Glomerular visceral epithelial cell (primary cell): Measurements from ENCODE around the gene CAPN2.
"Not testable (repeated sequence)": the region's sequence is repeated elsewhere in the genome, so short reads cannot be mapped to it uniquely, and the experiment has no call there.

Experiments
- DNase-seq: peaks from one replicate; pipeline ENCODE4 v3.0.0-alpha.2; 2016; ENCODE audit errors: extremely low spot score

Gene CAPN2

GRCh38 chr1:223788746-223789415 lies 76.5 kb downstream of the CAPN2 start:
- DNase-seq = no peak

GRCh38 chr1:223792046-223792445 lies 79.7 kb downstream of the CAPN2 start:
- no peak for DNase-seq

GRCh38 chr1:223793716-223794115 lies 81.4 kb downstream of the CAPN2 start:
- no peak for DNase-seq

GRCh38 chr1:223794136-223794880 lies 82.0 kb downstream of the CAPN2 start:
- DNase-seq = no peak

- DNase-seq = no peak
These were observed 83.9 kb downstream of the CAPN2 start for GRCh38 chr1:223796210-223796609.

- DNase-seq = no peak
These were observed 89.7 kb downstream of the CAPN2 start for GRCh38 chr1:223802032-223802431.

GRCh38 chr1:223802602-223803001 lies 90.3 kb downstream of the CAPN2 start:
- DNase-seq = no peak

- DNase-seq = no peak
These were observed 90.9 kb downstream of the CAPN2 start for GRCh38 chr1:223803211-223803610.

- peak; percentile 48 for DNase-seq
These were observed 97.6 kb downstream of the CAPN2 start for GRCh38 chr1:223809905-223810304.

- peak; percentile 18 for DNase-seq
These were observed 98.2 kb downstream of the CAPN2 start for GRCh38 chr1:223810586-223810985.

- peak; percentile 49 for DNase-seq
These were observed 99.3 kb downstream of the CAPN2 start for GRCh38 chr1:223811634-223812101.

GRCh38 chr1:223813645-223814044 lies 101.3 kb downstream of the CAPN2 start:
- DNase-seq = no peak

- DNase-seq = no peak
These were observed 102.9 kb downstream of the CAPN2 start for GRCh38 chr1:223815020-223815853.

GRCh38 chr1:223815865-223816264 lies 103.5 kb downstream of the CAPN2 start:
- peak; percentile 52 for DNase-seq

- not testable (repeated sequence) for DNase-seq
These were observed 104.9 kb downstream of the CAPN2 start for GRCh38 chr1:223817265-223817664.

- no peak for DNase-seq
These were observed 107.6 kb downstream of the CAPN2 start for GRCh38 chr1:223819730-223820514.

- DNase-seq = no peak
These were observed 108.1 kb downstream of the CAPN2 start for GRCh38 chr1:223820515-223820858.

GRCh38 chr1:223820971-223821370 lies 108.6 kb downstream of the CAPN2 start:
- no peak for DNase-seq

- no peak for DNase-seq
These were observed 111.9 kb downstream of the CAPN2 start for GRCh38 chr1:223824287-223824686.

- no peak for DNase-seq
These were observed 112.4 kb downstream of the CAPN2 start for GRCh38 chr1:223824712-223825111.
